H1 (cell line): ENCODE measurements around the gene APLP1. TPM values are rescaled to one million over a fixed set of nuclear protein-coding genes. Genes with fewer than 3 reads are reported as not detected.

Experiments used
- CTCF ChIA-PET: fragments of 300-600 bp; sonication (Branson Sonifier 250); formaldehyde crosslinking; loops from one replicate; lab custom pipeline; 2021; ENCODE audit not compliant: partially characterized antibody; lab: Charles Lee
- POLR2A ChIA-PET: fragments of 300-600 bp; sonication (Branson Sonifier 250); formaldehyde crosslinking; loops from one replicate; lab custom pipeline; 2021; ENCODE audit warnings: inconsistent platforms; ENCODE audit not compliant: partially characterized antibody; lab: Charles Lee
- DNase-seq, 2 experiments: peaks; one replicate each; pipeline versions ENCODE4 v3.0.0 to v3.0.0-alpha.2; 2010 to 2022; ENCODE audit warnings: low spot score in 2 of 2, low read depth in 1 of 2, mixed read lengths in 1 of 2
- FAIRE-seq: peaks from 2 replicates; lab custom pipeline; 2011; peaks lifted over from hg19 to GRCh38; lab: Jason Lieb, UNC
- H2AFZ ChIP-seq: 2 replicates; pipeline ENCODE4 v1.8.1; 2012; ENCODE audit warnings: low read length, inconsistent platforms
- H2AK5ac ChIP-seq: 2 replicates; pipeline ENCODE4 v1.6.1; 2013; ENCODE audit warnings: low read depth, low read length
- H2BK120ac ChIP-seq: replicated peaks from 2 replicates; pipeline ENCODE3; 2013; ENCODE audit warnings: low read depth, low read length, inconsistent platforms
- H2BK12ac ChIP-seq: 2 replicates; pipeline ENCODE4 v1.6.1; 2013; ENCODE audit warnings: low read depth, low read length
- H2BK15ac ChIP-seq: 2 replicates; pipeline ENCODE4 v1.6.1; 2013; ENCODE audit warnings: low read length
- H2BK20ac ChIP-seq: 2 replicates; pipeline ENCODE4 v1.6.1; 2013; ENCODE audit warnings: low read length
- H2BK5ac ChIP-seq: 2 replicates; pipeline ENCODE4 v1.6.1; 2013; ENCODE audit warnings: low read depth, low read length
- H3K14ac ChIP-seq: 2 replicates; pipeline ENCODE4 v1.6.1; 2013; ENCODE audit warnings: inconsistent platforms; ENCODE audit not compliant: insufficient read length
- H3K18ac ChIP-seq: 2 replicates; pipeline ENCODE4 v1.6.1; 2013; ENCODE audit warnings: low read length; ENCODE audit errors: extremely low read depth
- H3K23ac ChIP-seq: 2 replicates; pipeline ENCODE4 v1.6.1; 2013; ENCODE audit warnings: inconsistent platforms; ENCODE audit not compliant: insufficient read length
- H3K23me2 ChIP-seq: 2 replicates; pipeline ENCODE4 v1.6.1; 2013; ENCODE audit warnings: low read depth, low read length
- H3K27ac ChIP-seq: 2 replicates; pipeline ENCODE4 v1.6.1; 2011; ENCODE audit warnings: low read depth, low read length, inconsistent platforms
- H3K27me3 ChIP-seq, 4 experiments: replicated peaks in 1 of 4; 1 replicate in 1 of 4; 2 replicates in 3 of 4; pipeline versions ENCODE4 v1.6.1 to v1.8.1; 2011 to 2013; ENCODE audit warnings: low read length in 3 of 4, mild to moderate bottlenecking in 3 of 4, inconsistent platforms in 2 of 4, mixed read lengths in 2 of 4, moderate library complexity in 1 of 4; ENCODE audit not compliant: control insufficient read depth in 3 of 4, insufficient read depth in 3 of 4; ENCODE audit errors: extremely low read depth in 1 of 4
- H3K36me3 ChIP-seq, 4 experiments: 2 replicates each; pipeline versions ENCODE4 v1.6.1 to v1.8.1; 2011 to 2013; ENCODE audit warnings: mild to moderate bottlenecking in 4 of 4, low read length in 3 of 4, moderate library complexity in 2 of 4, control low read depth in 1 of 4, inconsistent platforms in 1 of 4; ENCODE audit not compliant: insufficient read depth in 4 of 4, control insufficient read depth in 2 of 4
- H3K4ac ChIP-seq: replicated peaks from 2 replicates; pipeline ENCODE3; 2013; ENCODE audit warnings: low read length, low read depth, mixed read lengths, inconsistent platforms; ENCODE audit not compliant: insufficient read length
- H3K4me1 ChIP-seq, 4 experiments: replicated peaks in 1 of 4; 1 replicate in 1 of 4; 2 replicates in 3 of 4; pipeline versions ENCODE4 v1.6.1 to v1.8.1; 2011 to 2013; ENCODE audit warnings: low read length in 3 of 4, inconsistent platforms in 2 of 4, mixed read lengths in 1 of 4; ENCODE audit not compliant: insufficient read depth in 4 of 4, control insufficient read depth in 3 of 4
- H3K4me2 ChIP-seq, 2 experiments: 2 replicates each; pipeline versions ENCODE4 v1.6.1 to v1.8.1; 2011 to 2013; ENCODE audit warnings: low read depth in 2 of 2, low read length in 2 of 2, control low read depth in 1 of 2, inconsistent platforms in 1 of 2, mild to moderate bottlenecking in 1 of 2; ENCODE audit not compliant: insufficient read depth in 1 of 2
- H3K4me3 ChIP-seq, 4 experiments: fragments of 200-600, 300-600 bp in 1 of 4; sonication (generic), shearing (Covaris generic), sonication (Bioruptor Twin) in 1 of 4; 2 replicates each; pipeline versions ENCODE4 v1.5.1 to v1.8.1; 2011 to 2016; ENCODE audit warnings: low read length in 4 of 4, low read depth in 3 of 4, control low read depth in 2 of 4, inconsistent platforms in 2 of 4, mild to moderate bottlenecking in 2 of 4, mixed read lengths in 1 of 4, moderate library complexity in 1 of 4; ENCODE audit not compliant: insufficient read depth in 2 of 4; ENCODE audit errors: extremely low read depth in 1 of 4
- H3K56ac ChIP-seq: replicated peaks from 2 replicates; pipeline ENCODE3; 2013; ENCODE audit warnings: low read depth, mild to moderate bottlenecking, mixed read lengths, low read length, inconsistent platforms; ENCODE audit not compliant: insufficient read length
- H3K79me1 ChIP-seq: 2 replicates; pipeline ENCODE4 v1.6.1; 2013; ENCODE audit warnings: low read depth, low read length, control low read depth
- H3K79me2 ChIP-seq, 2 experiments: 2 replicates each; pipeline versions ENCODE4 v1.6.1 to v1.8.1; 2012 to 2013; ENCODE audit warnings: low read length in 2 of 2, mild to moderate bottlenecking in 2 of 2, inconsistent platforms in 1 of 2; ENCODE audit not compliant: insufficient read depth in 2 of 2, control insufficient read depth in 1 of 2
- H3K9ac ChIP-seq, 4 experiments: replicated peaks in 1 of 4; 1 replicate in 1 of 4; 2 replicates in 3 of 4; pipeline versions ENCODE4 v1.6.1 to v1.8.1; 2011 to 2013; ENCODE audit warnings: low read depth in 3 of 4, low read length in 3 of 4, control low read depth in 2 of 4, mild to moderate bottlenecking in 2 of 4, moderate library complexity in 2 of 4, inconsistent platforms in 1 of 4; ENCODE audit errors: extremely low read depth in 1 of 4
- H3K9me3 ChIP-seq, 2 experiments: 2 replicates each; pipeline versions ENCODE4 v1.6.1 to v1.8.1; 2012 to 2013; ENCODE audit warnings: mild to moderate bottlenecking in 2 of 2, moderate library complexity in 2 of 2, control low read depth in 1 of 2, inconsistent platforms in 1 of 2, low read depth in 1 of 2, low read length in 1 of 2, mixed read lengths in 1 of 2; ENCODE audit not compliant: insufficient read depth in 2 of 2
- H4K20me1 ChIP-seq, 2 experiments: replicated peaks in 1 of 2; 2 replicates each; pipeline versions ENCODE3 to v1.8.1; 2011 to 2013; ENCODE audit warnings: inconsistent platforms in 2 of 2, low read length in 2 of 2, mild to moderate bottlenecking in 1 of 2; ENCODE audit not compliant: insufficient read depth in 2 of 2, control insufficient read depth in 1 of 2
- H4K5ac ChIP-seq: 2 replicates; pipeline ENCODE4 v1.6.1; 2013; ENCODE audit warnings: low read length, low read depth, mixed read lengths, inconsistent platforms; ENCODE audit not compliant: insufficient read length
- H4K8ac ChIP-seq: 2 replicates; pipeline ENCODE4 v1.8.0; 2013; ENCODE audit warnings: mild to moderate bottlenecking, moderate library complexity, low read length, inconsistent platforms; ENCODE audit not compliant: insufficient read depth; ENCODE audit errors: extremely low read depth
- H4K91ac ChIP-seq: replicated peaks from 2 replicates; pipeline ENCODE3; 2013; ENCODE audit warnings: low read length, mixed read lengths, inconsistent platforms; ENCODE audit not compliant: insufficient read length
- BRCA1 ChIP-seq: IDR thresholded peaks from 2 replicates; pipeline ENCODE4 v1.6.1; 2012; ENCODE audit warnings: low read depth, low read length, improper control_type of control experiment
- CHD1 ChIP-seq: IDR thresholded peaks from 2 replicates; pipeline ENCODE4 v1.6.1; 2012; ENCODE audit warnings: low read depth, low read length, improper control_type of control experiment
- E2F6 ChIP-seq: IDR thresholded peaks from 2 replicates; pipeline ENCODE4 v1.6.1; 2012; ENCODE audit warnings: inconsistent platforms
- FOSL1 ChIP-seq: IDR thresholded peaks from 2 replicates; pipeline ENCODE4 v1.6.1; 2011; ENCODE audit warnings: mild to moderate bottlenecking, low read depth, low read length, moderate library complexity; ENCODE audit not compliant: insufficient read depth
- GABPA ChIP-seq: IDR thresholded peaks from 2 replicates; pipeline ENCODE4 v1.6.1; 2011; ENCODE audit warnings: mild to moderate bottlenecking, low read length, moderate library complexity, borderline replicate concordance; ENCODE audit not compliant: insufficient read depth
- GTF2F1 ChIP-seq: IDR thresholded peaks from 2 replicates; pipeline ENCODE4 v1.6.1; 2012; ENCODE audit warnings: low read depth, low read length, improper control_type of control experiment, borderline replicate concordance
- KDM5A ChIP-seq: fragments of 200-600 bp; IDR thresholded peaks from 2 replicates; pipeline ENCODE4 v1.7.1; 2012; ENCODE audit warnings: mild to moderate bottlenecking, low read length, inconsistent platforms, mixed read lengths
- POLR2A ChIP-seq, 2 experiments: IDR thresholded peaks; 1 replicate in 1 of 2; 2 replicates in 1 of 2; pipeline ENCODE4 v1.6.1; 2011; ENCODE audit warnings: low read depth in 2 of 2, low read length in 2 of 2, mild to moderate bottlenecking in 2 of 2; ENCODE audit errors: control extremely low read depth in 1 of 2
- POLR2AphosphoS5 ChIP-seq: IDR thresholded peaks from 2 replicates; pipeline ENCODE4 v1.6.1; 2011; ENCODE audit warnings: low read depth, low read length
- RBBP5 ChIP-seq: IDR thresholded peaks from 2 replicates; pipeline ENCODE4 v1.7.1; 2012; ENCODE audit warnings: low read depth, mild to moderate bottlenecking, inconsistent platforms, low read length, moderate library complexity, borderline replicate concordance
- SP4 ChIP-seq: IDR thresholded peaks from 2 replicates; pipeline ENCODE4 v1.6.1; 2012; ENCODE audit warnings: low read length, inconsistent platforms
- ZNF274 ChIP-seq: IDR thresholded peaks from 2 replicates; pipeline ENCODE4 v1.7.0; 2012; ENCODE audit warnings: low read length, borderline replicate concordance; ENCODE audit errors: extremely low read depth
- WGBS, 2 experiments: shearing (Covaris generic) in 1 of 2; methylation state at CpG; one replicate each; pipeline versions ENCODE4 v1.1.6 to v1.1.7; 2013 to 2015; ENCODE audit warnings: low lambda C conversion rate in 2 of 2, mixed read lengths in 2 of 2, inconsistent platforms in 1 of 2, low coverage in 1 of 2, missing lambda C conversion rate in 1 of 2; ENCODE audit not compliant: insufficient replicate concordance in 2 of 2, insufficient coverage in 1 of 2, insufficient read length in 1 of 2; ENCODE audit errors: extremely low coverage in 1 of 2, missing lambda C conversion rate in 1 of 2; 5-methylcytosine and 5-hydroxymethylcytosine counted together
- polyA plus RNA-seq, 7 experiments: library from polyadenylated mRNA; depleted of rRNA in 3 of 7; stranded (reverse) in 5 of 7; unstranded in 2 of 7; fragments of >200 nt in 5 of 7; fragments of 200-250 nt in 2 of 7; gene quantifications; 1 replicate in 5 of 7; 2 replicates in 1 of 7; 4 replicates in 1 of 7; pipeline versions ENCODE4 v1.2.1 to v1.2.3, GENCODE V29; 2011 to 2013; ENCODE audit warnings: missing spikeins in 2 of 7, mixed read lengths in 2 of 7
- total RNA-seq: library from RNA; stranded (reverse); fragmentation: NEBNext Ultra II Directional; extraction: Animal tissue kit (Norgen Biotek cat#: 25700); gene quantifications from 2 replicates; pipeline ENCODE4 v1.2.1, GENCODE V29; 2021
- TF ChIP-seq, protein P1 (sequence below): IDR thresholded peaks from 2 replicates; pipeline ENCODE4 v1.6.1; 2011; ENCODE audit warnings: low read length, improper control_type of control experiment

The APLP1 gene
- total and polyA plus RNA-seq, 2 of the 8 experiments (the other 6 are each of a cell fraction or from before 2014, with no cell fraction given), result 19.9 to 22.0 TPM

DNA sequence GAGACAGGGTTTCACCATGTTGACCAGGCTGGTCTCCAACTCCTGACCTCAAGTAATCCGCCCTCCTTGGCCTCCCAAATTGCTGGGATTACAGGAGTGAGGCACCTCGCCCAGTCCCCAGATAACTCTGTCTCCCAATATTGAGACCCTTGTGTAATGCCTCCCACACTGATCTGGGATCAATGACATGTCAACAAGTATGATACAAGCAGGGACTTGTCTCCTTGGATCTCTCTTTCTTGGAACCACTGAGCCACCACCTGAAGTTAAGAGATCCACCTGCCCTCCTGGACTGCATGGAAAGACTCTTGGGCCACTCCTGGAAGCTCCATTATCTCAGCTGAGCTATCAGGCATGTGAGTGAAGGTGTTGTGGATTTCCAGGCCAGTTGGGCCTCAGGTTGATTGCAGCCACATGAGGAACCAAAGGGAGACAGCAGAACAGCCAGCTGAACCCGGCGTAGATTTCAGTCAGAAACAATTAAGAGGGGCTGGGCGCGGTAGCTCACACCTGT is 16.9 kb downstream of the APLP1 start:
- H3K4me2 ChIP-seq, result no peak overlapping the region
- no peak overlapping the region for H4K91ac ChIP-seq
- H2BK5ac ChIP-seq, result no peak overlapping the region
- H3K4me3 ChIP-seq, result no peak overlapping the region
- no peak overlapping the region for H3K23ac ChIP-seq
- H4K5ac ChIP-seq, result no peak overlapping the region
- no peak overlapping the region for H2AK5ac ChIP-seq
- 92% methylated on average over 6 of the region's 6 CpGs; no CpG with 5 or more reads in 1 of the 2 experiments for WGBS, 2 experiments
- no peak overlapping the region for H3K18ac ChIP-seq
- POLR2A ChIA-PET, result interaction anchor here (0.6 to 2.8 kb wide), 8 partner anchors 9 to 243 kb away, joined by 3 to 10 read pairs (median 4); partner anchors contain the start of gene NFKBID
- FAIRE-seq (no peak), DNase-seq (no peak)
- H2AFZ ChIP-seq, result no peak overlapping the region
- H2BK20ac ChIP-seq, result no peak overlapping the region
- H3K27me3 ChIP-seq, result no peaks in the 10 kb centered on the region
- H4K20me1 ChIP-seq, result peaks cover 0 to 6% of the 10 kb centered on the region in 2 experiments
- no peak overlapping the region for H2BK120ac ChIP-seq
- H2BK15ac ChIP-seq, result no peak overlapping the region
- H2BK12ac ChIP-seq, result no peak overlapping the region
- CTCF ChIA-PET, result interaction anchor here (0.7 to 5.2 kb wide), 7 partner anchors 13 to 63 kb away, joined by 3 to 23 read pairs (median 3); no protein-coding TSS in a partner anchor
- H3K27ac ChIP-seq, result no peak overlapping the region
- H4K8ac ChIP-seq, result no peak overlapping the region
- peaks cover 10 to 25% (median 17%) of the 10 kb centered on the region in 4 experiments for H3K36me3 ChIP-seq
- no peaks in the 10 kb centered on the region for H3K23me2 ChIP-seq
- TF ChIP-seq GABPA, result no peak
- no peak for TF ChIP-seq E2F6
- no peak for TF ChIP-seq BRCA1
- TF ChIP-seq POLR2A (IDR thresholded peaks at IDR 0.05; ENCODE audit: control extremely low read depth in 1 of 2, low read depth in 2 of 2, low read length in 2 of 2), result no peak
- no peak for TF ChIP-seq KDM5A
- TF ChIP-seq ZNF274, result no peak
- TF ChIP-seq, protein P1, sequence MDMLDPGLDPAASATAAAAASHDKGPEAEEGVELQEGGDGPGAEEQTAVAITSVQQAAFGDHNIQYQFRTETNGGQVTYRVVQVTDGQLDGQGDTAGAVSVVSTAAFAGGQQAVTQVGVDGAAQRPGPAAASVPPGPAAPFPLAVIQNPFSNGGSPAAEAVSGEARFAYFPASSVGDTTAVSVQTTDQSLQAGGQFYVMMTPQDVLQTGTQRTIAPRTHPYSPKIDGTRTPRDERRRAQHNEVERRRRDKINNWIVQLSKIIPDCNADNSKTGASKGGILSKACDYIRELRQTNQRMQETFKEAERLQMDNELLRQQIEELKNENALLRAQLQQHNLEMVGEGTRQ, result no peak
- TF ChIP-seq RBBP5, result no peak
- TF ChIP-seq GTF2F1, result no peak
- TF ChIP-seq CHD1, result no peak
- no peak for TF ChIP-seq SP4
- no peak for TF ChIP-seq POLR2AphosphoS5
- TF ChIP-seq FOSL1, result no peak
- H3K9me3 ChIP-seq, result no peaks in the 10 kb centered on the region
- no peaks in the 10 kb centered on the region for H3K79me1 ChIP-seq
- no peak overlapping the region for H3K14ac ChIP-seq
- no peaks in the 10 kb centered on the region for H3K79me2 ChIP-seq
- H3K4me1 ChIP-seq, result no peaks in the 10 kb centered on the region
- H3K4ac ChIP-seq, result no peak overlapping the region
- H3K9ac ChIP-seq, result no peak overlapping the region
- no peak overlapping the region for H3K56ac ChIP-seq
